DOHH2 (cell line): ENCODE data around the gene PCBP2.

ENCODE experiments used
- H3F3A ChIP-seq: fragments of 200-600 bp; sonication (generic), shearing (Covaris generic); 2 replicates; pipeline ENCODE4 v1.6.0; 2016; ENCODE audit warnings: antibody characterized with exemption, mild to moderate bottlenecking; ENCODE audit not compliant: control insufficient read depth, insufficient read depth
- H3K27ac ChIP-seq: fragments of 200-600 bp; sonication (generic); 2 replicates; pipeline ENCODE4 v1.5.1; 2014; ENCODE audit warnings: low read depth, mild to moderate bottlenecking, low read length, moderate library complexity
- H3K27me3 ChIP-seq: fragments of 200-600 bp; sonication (generic); 2 replicates; pipeline ENCODE4 v1.6.1; 2014; ENCODE audit warnings: mild to moderate bottlenecking, low read length, mixed read lengths; ENCODE audit not compliant: control insufficient read depth
- H3K36me3 ChIP-seq: fragments of 200-600 bp; sonication (generic); 2 replicates; pipeline ENCODE4 v1.6.1; 2014; ENCODE audit warnings: mild to moderate bottlenecking, low read length, moderate library complexity, mixed read lengths; ENCODE audit not compliant: control insufficient read depth
- H3K4me1 ChIP-seq: fragments of 200-600 bp; sonication (generic); 2 replicates; pipeline ENCODE4 v1.6.1; 2014; ENCODE audit warnings: mild to moderate bottlenecking, low read length, mixed read lengths; ENCODE audit not compliant: control insufficient read depth
- H3K4me2 ChIP-seq: fragments of 200-600 bp; sonication (generic); 2 replicates; pipeline ENCODE4 v1.6.0; 2014; ENCODE audit warnings: mild to moderate bottlenecking, low read length, moderate library complexity
- H3K4me3 ChIP-seq: fragments of 200-600 bp; sonication (generic); 2 replicates; pipeline ENCODE4 v1.5.1; 2014; ENCODE audit warnings: mild to moderate bottlenecking, low read length, mixed read lengths
- H3K79me2 ChIP-seq: fragments of 200-600 bp; sonication (generic); 2 replicates; pipeline ENCODE4 v1.6.1; 2014; ENCODE audit warnings: mild to moderate bottlenecking, low read length, mixed read lengths; ENCODE audit not compliant: control insufficient read depth
- H3K9me2 ChIP-seq: fragments of 200-600 bp; sonication (generic); replicated peaks from 2 replicates; pipeline ENCODE4 v1.6.1; 2014; ENCODE audit warnings: mild to moderate bottlenecking, low read length, mixed read lengths; ENCODE audit not compliant: control insufficient read depth
- H3K9me3 ChIP-seq: fragments of 200-600 bp; sonication (generic); 2 replicates; pipeline ENCODE4 v1.6.1; 2014; ENCODE audit warnings: antibody characterized with exemption, low read length, mixed read lengths; ENCODE audit not compliant: control insufficient read depth, insufficient read depth
- H4K20me1 ChIP-seq: fragments of 200-600 bp; sonication (generic); 2 replicates; pipeline ENCODE4 v1.6.0; 2014; ENCODE audit warnings: low read depth, mild to moderate bottlenecking, antibody characterized with exemption, low read length, moderate library complexity; ENCODE audit not compliant: control insufficient read depth, insufficient read depth
- EZH2phosphoT487 ChIP-seq: fragments of 200-600 bp; sonication (generic); IDR thresholded peaks from 2 replicates; pipeline ENCODE4 v1.6.1; 2017; ENCODE audit warnings: borderline replicate concordance, mild to moderate bottlenecking, antibody characterized with exemption, low read length, moderate library complexity, mixed read lengths
- TF ChIP-seq, protein P1 (sequence below): fragments of 200-600 bp; sonication (generic); IDR thresholded peaks from one replicate; pipeline ENCODE4 v1.5.1; 2014; ENCODE audit warnings: antibody characterized with exemption, mild to moderate bottlenecking, low read depth, low read length; ENCODE audit not compliant: poor library complexity, severe bottlenecking

Gene PCBP2

DNA sequence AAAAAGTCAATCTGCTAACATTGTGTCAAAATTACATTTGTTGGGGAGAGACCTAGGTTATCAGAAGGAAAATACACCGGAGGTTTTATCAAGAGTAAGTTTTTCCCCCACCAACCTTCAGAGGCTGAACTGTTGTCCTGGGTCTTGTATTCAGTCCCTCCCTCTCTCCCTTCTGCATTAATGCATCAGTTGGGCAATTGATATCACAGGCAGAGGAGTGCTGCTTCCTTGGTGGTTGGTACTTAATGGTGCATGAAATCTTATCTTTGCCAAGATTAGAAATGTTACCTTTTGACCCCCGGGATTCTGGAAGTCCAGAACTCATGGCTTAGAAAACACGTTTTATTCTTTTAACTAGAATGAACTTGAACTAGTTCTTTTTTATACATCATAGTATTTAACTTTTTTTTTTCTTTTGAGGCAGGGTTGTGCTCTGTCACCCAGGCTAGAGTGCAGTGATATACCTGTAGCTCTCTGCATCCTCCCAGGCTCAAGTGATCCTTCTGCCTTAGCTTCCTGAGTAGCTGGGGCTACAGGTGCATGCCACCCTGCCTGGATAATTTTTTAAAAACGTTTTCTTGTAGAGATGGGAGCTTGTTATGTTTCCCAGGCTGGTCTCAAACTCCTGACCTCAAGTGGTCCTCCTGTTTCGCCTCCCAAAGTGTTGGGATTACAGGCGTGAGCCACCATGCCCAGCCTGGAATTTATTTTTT lies 4.9 kb downstream of the PCBP2 start:
- Histone ChIP-seq H3K79me2 (peaks cover 96% of the 10 kb centered on the region), H3K27ac (no peak overlapping the region), H3K9me3 (no peaks in the 10 kb centered on the region), H3K4me3 (no peak overlapping the region), H3F3A (peaks cover 29% of the 10 kb centered on the region), H3K4me2 (no peak overlapping the region), H3K27me3 (no peaks in the 10 kb centered on the region), H4K20me1 (peaks cover 45% of the 10 kb centered on the region), H3K36me3 (peaks cover 97% of the 10 kb centered on the region), H3K4me1 (peaks cover 23% of the 10 kb centered on the region), H3K9me2 (no peaks in the 10 kb centered on the region)
- TF ChIP-seq EZH2phosphoT487 = no peak
- TF ChIP-seq, protein P1, sequence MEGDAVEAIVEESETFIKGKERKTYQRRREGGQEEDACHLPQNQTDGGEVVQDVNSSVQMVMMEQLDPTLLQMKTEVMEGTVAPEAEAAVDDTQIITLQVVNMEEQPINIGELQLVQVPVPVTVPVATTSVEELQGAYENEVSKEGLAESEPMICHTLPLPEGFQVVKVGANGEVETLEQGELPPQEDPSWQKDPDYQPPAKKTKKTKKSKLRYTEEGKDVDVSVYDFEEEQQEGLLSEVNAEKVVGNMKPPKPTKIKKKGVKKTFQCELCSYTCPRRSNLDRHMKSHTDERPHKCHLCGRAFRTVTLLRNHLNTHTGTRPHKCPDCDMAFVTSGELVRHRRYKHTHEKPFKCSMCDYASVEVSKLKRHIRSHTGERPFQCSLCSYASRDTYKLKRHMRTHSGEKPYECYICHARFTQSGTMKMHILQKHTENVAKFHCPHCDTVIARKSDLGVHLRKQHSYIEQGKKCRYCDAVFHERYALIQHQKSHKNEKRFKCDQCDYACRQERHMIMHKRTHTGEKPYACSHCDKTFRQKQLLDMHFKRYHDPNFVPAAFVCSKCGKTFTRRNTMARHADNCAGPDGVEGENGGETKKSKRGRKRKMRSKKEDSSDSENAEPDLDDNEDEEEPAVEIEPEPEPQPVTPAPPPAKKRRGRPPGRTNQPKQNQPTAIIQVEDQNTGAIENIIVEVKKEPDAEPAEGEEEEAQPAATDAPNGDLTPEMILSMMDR = no peak

DNA sequence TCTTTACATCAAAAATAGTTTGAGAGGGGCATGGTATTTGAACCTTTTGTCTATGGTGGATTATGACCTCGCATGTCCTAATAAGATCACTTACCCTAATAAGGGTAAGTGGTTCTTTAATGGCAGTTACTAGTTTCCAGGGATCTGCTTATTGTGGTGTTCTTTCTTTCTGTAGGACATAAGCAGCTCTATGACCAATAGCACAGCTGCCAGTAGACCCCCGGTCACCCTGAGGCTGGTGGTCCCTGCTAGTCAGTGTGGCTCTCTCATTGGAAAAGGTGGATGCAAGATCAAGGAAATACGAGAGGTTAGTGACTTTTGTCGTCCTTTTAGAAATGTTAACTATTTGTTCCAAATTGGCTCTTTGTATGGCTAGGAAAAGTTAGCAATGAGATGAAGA lies 7.2 kb downstream of the PCBP2 start:
- Histone ChIP-seq H3K79me2 (peaks cover 98% of the 10 kb centered on the region), H4K20me1 (peaks cover 35% of the 10 kb centered on the region), H3K27me3 (no peaks in the 10 kb centered on the region), H3K4me3 (no peak overlapping the region), H3K36me3 (peaks cover 99% of the 10 kb centered on the region), H3K4me1 (peaks cover 10% of the 10 kb centered on the region), H3K27ac (no peak overlapping the region), H3K9me3 (no peaks in the 10 kb centered on the region), H3K9me2 (no peaks in the 10 kb centered on the region), H3K4me2 (no peak overlapping the region), H3F3A (peaks cover 27% of the 10 kb centered on the region)
- TF ChIP-seq, protein P1 = no peak
- no peak for TF ChIP-seq EZH2phosphoT487

DNA sequence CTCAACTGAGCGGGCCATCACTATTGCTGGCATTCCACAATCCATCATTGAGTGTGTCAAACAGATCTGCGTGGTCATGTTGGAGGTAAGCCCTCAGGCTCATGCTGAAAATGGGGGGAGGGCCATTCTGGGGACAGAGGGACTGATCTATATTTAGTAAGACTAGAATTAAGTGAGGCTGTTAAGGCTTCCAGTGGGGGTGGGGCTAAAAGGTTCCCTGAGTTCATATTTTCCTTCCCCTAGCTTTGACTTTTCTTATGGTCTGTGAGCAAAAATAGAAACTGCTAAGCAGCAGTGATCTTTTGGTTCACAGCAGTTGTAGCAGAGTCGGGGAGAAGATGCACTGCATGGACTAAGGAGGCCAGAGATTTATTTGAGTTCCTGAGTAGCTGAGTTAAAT lies 9.2 kb downstream of the PCBP2 start:
- Histone ChIP-seq H3K79me2 (peaks cover 95% of the 10 kb centered on the region), H3K4me1 (0 out of 2 replicates have a peak, but pooled peaks cover 3% of the 10 kb centered on the region), H3K9me3 (no peaks in the 10 kb centered on the region), H4K20me1 (peaks cover 20% of the 10 kb centered on the region), H3K27ac (no peak overlapping the region), H3K9me2 (no peaks in the 10 kb centered on the region), H3K27me3 (no peaks in the 10 kb centered on the region), H3K4me2 (no peak overlapping the region), H3K36me3 (peaks cover 99% of the 10 kb centered on the region), H3K4me3 (no peak overlapping the region), H3F3A (peaks cover 15% of the 10 kb centered on the region)
- TF ChIP-seq, protein P1 = no peak
- TF ChIP-seq EZH2phosphoT487 = no peak
